Measurements from ENCODE around the gene TRIM36. TPM values are rescaled to one million over a fixed set of nuclear protein-coding genes. Genes with fewer than 3 reads are reported as not detected.

The TRIM36 gene
- total and polyA plus RNA-seq, 11 donors, result 0.08 to 2.6 (median 0.51) TPM; not detected in 1

DNA sequence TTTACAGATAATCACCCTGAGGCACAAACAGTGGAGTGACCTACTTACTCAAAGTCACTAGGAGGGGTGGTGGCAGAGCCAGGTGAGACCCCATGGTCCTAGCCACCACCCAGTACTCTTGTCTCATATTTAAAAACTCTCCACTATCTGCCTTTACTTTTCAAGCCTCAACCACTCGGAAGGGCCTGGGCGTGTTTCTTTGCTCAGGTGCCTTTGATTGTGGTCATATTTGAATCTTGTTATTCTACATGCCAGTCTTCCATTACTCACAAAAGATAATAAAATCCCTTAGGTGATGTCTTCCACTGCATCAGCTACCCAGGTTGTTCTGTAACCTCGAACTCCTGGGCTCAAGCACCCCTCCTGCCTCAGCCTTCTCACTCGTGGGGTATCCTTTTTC is 20.7 kb upstream of the TRIM36 start:
- no peaks in the 10 kb centered on the region for H3K4me1 ChIP-seq
- H3K36me3 ChIP-seq, result no peaks in the 10 kb centered on the region
- H3K9me3 ChIP-seq, result no peaks in the 10 kb centered on the region
- no peak for TF ChIP-seq POLR2A (IDR thresholded peaks at IDR 0.05)
- TF ChIP-seq, protein P1, sequence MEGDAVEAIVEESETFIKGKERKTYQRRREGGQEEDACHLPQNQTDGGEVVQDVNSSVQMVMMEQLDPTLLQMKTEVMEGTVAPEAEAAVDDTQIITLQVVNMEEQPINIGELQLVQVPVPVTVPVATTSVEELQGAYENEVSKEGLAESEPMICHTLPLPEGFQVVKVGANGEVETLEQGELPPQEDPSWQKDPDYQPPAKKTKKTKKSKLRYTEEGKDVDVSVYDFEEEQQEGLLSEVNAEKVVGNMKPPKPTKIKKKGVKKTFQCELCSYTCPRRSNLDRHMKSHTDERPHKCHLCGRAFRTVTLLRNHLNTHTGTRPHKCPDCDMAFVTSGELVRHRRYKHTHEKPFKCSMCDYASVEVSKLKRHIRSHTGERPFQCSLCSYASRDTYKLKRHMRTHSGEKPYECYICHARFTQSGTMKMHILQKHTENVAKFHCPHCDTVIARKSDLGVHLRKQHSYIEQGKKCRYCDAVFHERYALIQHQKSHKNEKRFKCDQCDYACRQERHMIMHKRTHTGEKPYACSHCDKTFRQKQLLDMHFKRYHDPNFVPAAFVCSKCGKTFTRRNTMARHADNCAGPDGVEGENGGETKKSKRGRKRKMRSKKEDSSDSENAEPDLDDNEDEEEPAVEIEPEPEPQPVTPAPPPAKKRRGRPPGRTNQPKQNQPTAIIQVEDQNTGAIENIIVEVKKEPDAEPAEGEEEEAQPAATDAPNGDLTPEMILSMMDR (IDR thresholded peaks at IDR 0.05), result no peak
- H3K27ac ChIP-seq, result no peak overlapping the region
- peaks cover 0 to 13% (median 0%) of the 10 kb centered on the region in 9 donors for H3K27me3 ChIP-seq
- intact Hi-C loops (cut with DNase I), result no loop called here
- no peak for DNase-seq
- no peak overlapping the region for H3K4me3 ChIP-seq
- no peak for ATAC-seq
- WGBS, 4 donors, result 72 to 85% (median 79%) methylated on average over 4 of the region's 4 CpGs

DNA sequence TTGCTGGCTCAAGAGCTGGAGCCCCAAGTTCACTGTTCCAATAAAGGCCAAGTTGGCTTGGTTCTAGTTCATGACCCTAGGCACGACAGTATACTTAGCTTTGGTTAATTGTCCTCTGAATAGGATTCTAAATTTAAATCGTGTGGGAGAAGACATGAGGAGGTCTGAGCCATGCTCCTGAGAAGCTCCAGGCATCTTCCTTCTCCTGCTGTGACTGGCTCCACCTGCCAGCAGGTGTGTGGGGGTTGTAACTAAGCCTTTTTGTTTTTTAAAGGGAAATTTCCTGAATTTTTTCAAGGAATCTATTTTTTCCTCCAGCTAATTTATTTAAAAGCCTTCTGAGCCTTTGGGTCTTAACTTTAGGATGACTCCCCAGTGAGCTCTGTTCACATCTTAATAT is 20.2 kb upstream of the TRIM36 start:
- no peak for ATAC-seq
- no peak for DNase-seq
- Histone ChIP-seq H3K4me3 (no peak overlapping the region), H3K27ac (no peak overlapping the region), H3K27me3 (peaks cover 0 to 18% (median under 1%) of the 10 kb centered on the region in 9 donors), H3K9me3 (no peaks in the 10 kb centered on the region), H3K4me1 (no peaks in the 10 kb centered on the region), H3K36me3 (no peaks in the 10 kb centered on the region)
- 37 to 46% (median 41%) methylated on average over 2 of the region's 2 CpGs for WGBS, 4 donors
- intact Hi-C loops (cut with DNase I), result no loop called here
- TF ChIP-seq, protein P1 (IDR thresholded peaks at IDR 0.05), result no peak
- TF ChIP-seq POLR2A (IDR thresholded peaks at IDR 0.05), result no peak

DNA sequence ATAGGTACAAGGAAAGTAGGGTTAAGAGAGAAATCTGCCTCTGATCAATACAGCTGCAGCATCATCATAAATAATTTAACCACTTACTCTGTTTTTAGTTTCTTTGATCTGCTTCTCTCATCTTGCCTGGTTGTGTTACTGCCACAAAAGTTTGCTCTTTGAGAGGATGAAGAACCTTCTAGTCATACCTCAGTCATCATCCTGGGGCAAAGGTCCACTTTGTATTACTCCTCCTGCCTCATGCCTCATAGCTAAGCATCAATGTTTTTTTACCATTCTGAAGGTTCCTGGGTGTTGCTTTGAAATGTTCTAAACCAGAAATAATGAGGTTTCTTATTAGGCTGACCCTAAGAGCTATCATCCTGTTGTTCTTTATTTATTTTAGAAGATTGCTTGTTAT is 17.1 kb upstream of the TRIM36 start:
- Histone ChIP-seq H3K27me3 (peaks cover 6 to 49% (median 27%) of the 10 kb centered on the region in 9 donors), H3K27ac (no peak overlapping the region), H3K9me3 (no peaks in the 10 kb centered on the region), H3K36me3 (no peaks in the 10 kb centered on the region), H3K4me1 (no peaks in the 10 kb centered on the region), H3K4me3 (no peak overlapping the region)
- intact Hi-C loops (cut with DNase I), result no loop called here
- no peak for ATAC-seq
- no peak for DNase-seq
- TF ChIP-seq POLR2A (IDR thresholded peaks at IDR 0.05), result no peak
- TF ChIP-seq, protein P1 (IDR thresholded peaks at IDR 0.05), result no peak

DNA sequence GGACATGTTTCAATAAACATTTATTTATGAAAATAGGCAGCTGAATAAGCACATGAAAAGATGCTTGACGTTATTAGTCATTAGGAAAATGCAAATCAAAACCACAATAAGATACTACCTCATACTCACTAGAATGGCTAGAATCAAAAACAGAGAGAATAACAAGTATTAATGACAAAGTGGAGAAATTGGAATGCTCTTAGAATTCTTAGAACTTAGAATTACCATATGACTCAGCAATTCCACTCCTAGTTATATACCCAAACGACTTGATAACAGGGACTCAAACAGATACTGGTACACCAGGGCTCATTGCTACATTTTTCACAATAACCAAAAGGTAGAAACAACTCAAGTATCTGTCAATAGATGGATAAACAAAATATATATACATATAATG is 15.1 kb upstream of the TRIM36 start:
- H3K36me3 ChIP-seq, result no peaks in the 10 kb centered on the region
- H3K27me3 ChIP-seq, result peaks cover 15 to 69% (median 47%) of the 10 kb centered on the region in 9 donors
- TF ChIP-seq, protein P1 (IDR thresholded peaks at IDR 0.05), result no peak
- TF ChIP-seq POLR2A (IDR thresholded peaks at IDR 0.05), result no peak
- no peak overlapping the region for H3K4me3 ChIP-seq
- ATAC-seq (no peak), DNase-seq (no peak)
- no peak overlapping the region for H3K27ac ChIP-seq
- intact Hi-C loops (cut with DNase I), result no loop called here
- WGBS, 4 donors, result 73 to 82% (median 80%) methylated on average over 2 of the region's 2 CpGs
- no peaks in the 10 kb centered on the region for H3K9me3 ChIP-seq
- H3K4me1 ChIP-seq, result peaks cover 0 to 11% (median 8%) of the 10 kb centered on the region in 12 donors

All from heart left ventricle (tissue), 16 donors.